Endothelial cell of umbilical vein (primary cell): ENCODE results near the gene PGGHG. TPM values are rescaled to one million over a fixed set of nuclear protein-coding genes. Genes with fewer than 3 reads are reported as not detected.
"Not testable (repeated sequence)": the region's sequence is repeated elsewhere in the genome, so short reads cannot be mapped to it uniquely, and the experiment has no call there.

Source experiments
- BruUV-seq: library from RNA; stranded (reverse); fragments of 400-500 nt; replicated peaks from 2 replicates; lab custom pipeline; 2021; lab: Mats Ljungman, UMichigan
- CTCF ChIA-PET: fragments of 300-600, 350-600 bp; sonication (Branson Sonifier 250); formaldehyde crosslinking; loops from one replicate; lab custom pipeline; 2021; ENCODE audit warnings: antibody characterized with exemption, inconsistent platforms; lab: Charles Lee
- POLR2A ChIA-PET: fragments of 300-600, 350-600 bp; sonication (Branson Sonifier 250); formaldehyde crosslinking; loops from one replicate; lab custom pipeline; 2021; ENCODE audit warnings: antibody characterized with exemption, inconsistent platforms; lab: Charles Lee
- DNase-seq: peaks from one replicate; pipeline ENCODE4 v3.0.0-alpha.2; 2011; ENCODE audit warnings: low read depth, low spot score
- FAIRE-seq: peaks from 2 replicates; lab custom pipeline; 2011; peaks lifted over from hg19 to GRCh38; lab: Jason Lieb, UNC
- H2AFZ ChIP-seq: 2 replicates; pipeline ENCODE4 v1.6.0; 2012; ENCODE audit warnings: low read depth, low read length, control low read depth, inconsistent platforms
- H3K27ac ChIP-seq: 2 replicates; pipeline ENCODE4 v1.5.1; 2011; ENCODE audit warnings: low read depth, mild to moderate bottlenecking, control low read depth, low read length, moderate library complexity; ENCODE audit not compliant: insufficient read depth
- H3K27me3 ChIP-seq, 2 experiments: 2 replicates each; pipeline versions ENCODE4 v1.6.0 to v1.6.1; 2011; ENCODE audit warnings: low read length in 2 of 2, mixed read lengths in 1 of 2; ENCODE audit not compliant: control insufficient read depth in 2 of 2, insufficient read depth in 2 of 2
- H3K36me3 ChIP-seq, 2 experiments: 2 replicates in 1 of 2; 3 replicates in 1 of 2; pipeline ENCODE4 v1.5.1; 2011; ENCODE audit warnings: low read length in 2 of 2, mild to moderate bottlenecking in 1 of 2, moderate library complexity in 1 of 2; ENCODE audit not compliant: control insufficient read depth in 2 of 2, insufficient read depth in 2 of 2; ENCODE audit errors: extremely low read depth in 1 of 2
- H3K4me1 ChIP-seq: 3 replicates; pipeline ENCODE4 v1.5.1; 2011; ENCODE audit warnings: mild to moderate bottlenecking, low read length; ENCODE audit not compliant: control insufficient read depth, insufficient read depth; ENCODE audit errors: extremely low read depth
- H3K4me2 ChIP-seq: 2 replicates; pipeline ENCODE4 v1.6.1; 2011; ENCODE audit warnings: low read length, control low read depth, mixed read lengths; ENCODE audit not compliant: insufficient read depth
- H3K4me3 ChIP-seq, 3 experiments: fragments of 200-600 bp in 1 of 3; sonication (generic), shearing (Covaris generic) in 1 of 3; replicated peaks in 1 of 3; 2 replicates each; pipeline ENCODE4 v1.5.1; 2011 to 2016; ENCODE audit warnings: control low read depth in 3 of 3, low read length in 3 of 3, mild to moderate bottlenecking in 2 of 3, inconsistent platforms in 1 of 3, low read depth in 1 of 3, moderate library complexity in 1 of 3; ENCODE audit not compliant: insufficient read depth in 1 of 3
- H3K79me2 ChIP-seq: 2 replicates; pipeline ENCODE4 v1.6.0; 2012; ENCODE audit warnings: low read length, inconsistent platforms; ENCODE audit not compliant: control insufficient read depth, insufficient read depth
- H3K9ac ChIP-seq: replicated peaks from 2 replicates; pipeline ENCODE3; 2011; ENCODE audit warnings: low read length, control low read depth; ENCODE audit not compliant: insufficient read depth; ENCODE audit errors: extremely low read depth
- H3K9me1 ChIP-seq: replicated peaks from 3 replicates; pipeline ENCODE4 v1.6.0; 2011; ENCODE audit warnings: mild to moderate bottlenecking, low read length; ENCODE audit not compliant: control insufficient read depth, insufficient read depth; ENCODE audit errors: extremely low read depth
- H3K9me3 ChIP-seq: replicated peaks from 2 replicates; pipeline ENCODE4 v1.5.1; 2012; ENCODE audit warnings: low read length, inconsistent platforms; ENCODE audit not compliant: control insufficient read depth, insufficient read depth
- H4K20me1 ChIP-seq: replicated peaks from 2 replicates; pipeline ENCODE3; 2011; ENCODE audit warnings: mild to moderate bottlenecking, low read length; ENCODE audit not compliant: control insufficient read depth, insufficient read depth; ENCODE audit errors: extremely low read depth
- CTCF ChIP-seq, 2 donors: IDR thresholded peaks; 1 replicate in 1 of 2; 2 replicates in 1 of 2; pipeline ENCODE4 v1.5.1; 2011; ENCODE audit warnings: low read length in 2 of 2, mild to moderate bottlenecking in 2 of 2, moderate library complexity in 2 of 2, control low read depth in 1 of 2, inconsistent platforms in 1 of 2, low read depth in 1 of 2; ENCODE audit not compliant: insufficient read depth in 1 of 2; ENCODE audit errors: extremely low read depth in 1 of 2
- EZH2 ChIP-seq: IDR thresholded peaks from 2 replicates; pipeline ENCODE4 v1.6.1; 2012; ENCODE audit warnings: borderline replicate concordance, low read depth, mild to moderate bottlenecking, moderate library complexity, low read length, inconsistent platforms; ENCODE audit not compliant: severe bottlenecking
- FOS ChIP-seq: IDR thresholded peaks from 2 replicates; pipeline ENCODE4 v1.6.1; 2011; ENCODE audit warnings: mild to moderate bottlenecking, low read length, moderate library complexity, borderline replicate concordance; ENCODE audit not compliant: insufficient read depth
- GATA2 ChIP-seq: IDR thresholded peaks from 2 replicates; pipeline ENCODE4 v1.7.0; 2011; ENCODE audit warnings: low read depth, mild to moderate bottlenecking, moderate library complexity, mixed read lengths, low read length; ENCODE audit not compliant: insufficient read length, insufficient read depth
- JUN ChIP-seq: IDR thresholded peaks from 2 replicates; pipeline ENCODE4 v1.6.1; 2011; ENCODE audit warnings: borderline replicate concordance, low read depth; ENCODE audit not compliant: insufficient read length, insufficient read depth
- MAX ChIP-seq: IDR thresholded peaks from 2 replicates; pipeline ENCODE4 v1.6.1; 2011; ENCODE audit not compliant: insufficient read depth, insufficient read length
- MYC ChIP-seq: IDR thresholded peaks from one replicate; pipeline ENCODE4 v1.6.1; 2011; ENCODE audit warnings: mild to moderate bottlenecking, low read depth, low read length
- POLR2A ChIP-seq: IDR thresholded peaks from 2 replicates; pipeline ENCODE4 v1.6.1; 2012; ENCODE audit warnings: low read depth, mild to moderate bottlenecking, control low read depth, low read length
- POLR2AphosphoS5 ChIP-seq: IDR thresholded peaks from 2 replicates; pipeline ENCODE4 v1.6.1; 2012; ENCODE audit warnings: low read depth, mild to moderate bottlenecking, control low read depth, low read length, moderate library complexity; ENCODE audit not compliant: insufficient read depth
- dilution Hi-C: fragments of 300-500 bp; cut with MboI; formaldehyde crosslinking; loops from one replicate; pipeline ENCODE4 v1.15.0; 2019; ENCODE audit warnings: low sequenced_read_pairs; ENCODE audit not compliant: extremely low pct_ligation_motif_present
- intact Hi-C: fragments of 100-400 bp; cut with micrococcal nuclease; formaldehyde crosslinking; loops from one replicate; pipeline ENCODE4 v1.10.0; 2022
- polyA plus RNA-seq, 4 experiments: library from polyadenylated mRNA; depleted of rRNA in 3 of 4; stranded (reverse) in 3 of 4; unstranded in 1 of 4; fragments of >200 nt; gene quantifications; 2 replicates each; pipeline versions ENCODE4 v1.2.1 to v1.2.3, GENCODE V29; 2011 to 2012; ENCODE audit warnings: missing spikeins in 1 of 4
- total RNA-seq: library from RNA; stranded (reverse); gene quantifications from 2 replicates; pipeline ENCODE4 v1.2.3, GENCODE V29; 2021

PGGHG gene
- total and polyA plus RNA-seq, 2 donors (not counting 3 experiments of a cell fraction or from before 2014, with no cell fraction given), result 31.6 to 42.4 TPM

GRCh38 chr11:268716-269145 is 20.2 kb upstream of the PGGHG start:
- H3K9me3 ChIP-seq, H3K4me3 ChIP-seq, POLR2A ChIA-PET, H3K4me1 ChIP-seq, H3K36me3 ChIP-seq, H3K9ac ChIP-seq, BruUV-seq, H2AFZ ChIP-seq, FAIRE-seq, dilution Hi-C loops, H3K4me2 ChIP-seq, H3K27ac ChIP-seq, DNase-seq, H4K20me1 ChIP-seq, H3K79me2 ChIP-seq, intact Hi-C loops, H3K27me3 ChIP-seq, H3K9me1 ChIP-seq: not testable (repeated sequence)
- CTCF ChIA-PET, result interaction anchor here (1.0 to 1.6 kb wide), 2 partner anchors 18 to 21 kb away, joined by 3 to 6 read pairs; no protein-coding TSS in a partner anchor

GRCh38 chr11:269146-269890 is 19.6 kb upstream of the PGGHG start:
- Histone ChIP-seq H3K27ac (no peak overlapping the region), H3K27me3 (peaks cover 4 to 7% of the 10 kb centered on the region in 2 experiments), H3K4me1 (no peaks in the 10 kb centered on the region), H3K9me3 (no peaks in the 10 kb centered on the region), H4K20me1 (no peaks in the 10 kb centered on the region), H3K36me3 (no peaks in the 10 kb centered on the region), H3K4me2 (no peak overlapping the region), H3K4me3 (no peak overlapping the region), H3K79me2 (no peaks in the 10 kb centered on the region), H2AFZ (no peak overlapping the region), H3K9ac (no peak overlapping the region), H3K9me1 (no peaks in the 10 kb centered on the region)
- dilution Hi-C loops (no loop called here), intact Hi-C loops (no loop called here)
- ChIA-PET CTCF (interaction anchor here (1.0 to 1.6 kb wide), 2 partner anchors 19 to 21 kb away, joined by 3 to 6 read pairs; no protein-coding TSS in a partner anchor), POLR2A (no interaction called here)
- FAIRE-seq (no peak), DNase-seq (no peak)
- BruUV-seq, result no TSS peak
- TF ChIP-seq POLR2AphosphoS5, result no peak
- no peak for TF ChIP-seq JUN
- no peak for TF ChIP-seq EZH2
- TF ChIP-seq CTCF (IDR thresholded peaks at IDR 0.05; ENCODE audit: extremely low read depth in 1 of 2, insufficient read depth in 1 of 2, low read depth in 1 of 2, low read length in 2 of 2), result no peak
- TF ChIP-seq MYC, result no peak
- TF ChIP-seq POLR2A, result no peak
- TF ChIP-seq FOS, result no peak
- TF ChIP-seq GATA2, result no peak
- TF ChIP-seq MAX, result no peak
